H1 (cell line): ENCODE measurements around the gene DOCK9. TPM values are rescaled to one million over a fixed set of nuclear protein-coding genes. Genes with fewer than 3 reads are reported as not detected.

Experiments
- BCL11A ChIP-seq, 2 experiments: IDR thresholded peaks; one replicate each; pipeline ENCODE4 v1.6.1; 2011; ENCODE audit warnings: low read depth in 2 of 2, low read length in 2 of 2, mild to moderate bottlenecking in 2 of 2
- CHD7 ChIP-seq: fragments of 300-600 bp; sonication (generic); IDR thresholded peaks from 2 replicates; pipeline ENCODE4 v1.7.1; 2012; ENCODE audit warnings: low read length, moderate library complexity, mild to moderate bottlenecking, inconsistent platforms; ENCODE audit not compliant: insufficient replicate concordance
- USF2 ChIP-seq: IDR thresholded peaks from 2 replicates; pipeline ENCODE4 v1.6.1; 2011; ENCODE audit warnings: low read length, improper control_type of control experiment
- polyA plus RNA-seq, 7 experiments: library from polyadenylated mRNA; depleted of rRNA in 3 of 7; stranded (reverse) in 5 of 7; unstranded in 2 of 7; fragments of >200 nt in 5 of 7; fragments of 200-250 nt in 2 of 7; gene quantifications; 1 replicate in 5 of 7; 2 replicates in 1 of 7; 4 replicates in 1 of 7; pipeline versions ENCODE4 v1.2.1 to v1.2.3, GENCODE V29; 2011 to 2013; ENCODE audit warnings: missing spikeins in 2 of 7, mixed read lengths in 2 of 7
- total RNA-seq: library from RNA; stranded (reverse); fragmentation: NEBNext Ultra II Directional; extraction: Animal tissue kit (Norgen Biotek cat#: 25700); gene quantifications from 2 replicates; pipeline ENCODE4 v1.2.1, GENCODE V29; 2021

Gene DOCK9
- total and polyA plus RNA-seq, 2 of the 8 experiments (the other 6 are each of a cell fraction or from before 2014, with no cell fraction given): 21.6 to 31.5 TPM

- TF ChIP-seq CHD7: no peak
- TF ChIP-seq USF2: no peak
- TF ChIP-seq BCL11A (IDR thresholded peaks at IDR 0.05; ENCODE audit: low read depth in 2 of 2, low read length in 2 of 2): no peak
These were observed 157.0 kb downstream of the DOCK9 start (continued) for GRCh38 chr13:98820744-98821371.
